PC-3 (cell line): ENCODE data around the gene MAPKAPK3.

Experiments used
- EZH2 ChIP-seq: fragments of 300-600 bp; sonication (generic); IDR thresholded peaks from one replicate; pipeline ENCODE4 v1.6.1; 2017; ENCODE audit warnings: antibody characterized with exemption, mild to moderate bottlenecking, low read length; ENCODE audit not compliant: unreplicated experiment
- TF ChIP-seq, protein P1 (sequence below): fragments of 300-600 bp; sonication (generic); conservative IDR thresholded peaks from 2 replicates; pipeline ENCODE4 v1.5.1; 2017; ENCODE audit warnings: antibody characterized with exemption, low read depth, mild to moderate bottlenecking, low read length

DNA sequence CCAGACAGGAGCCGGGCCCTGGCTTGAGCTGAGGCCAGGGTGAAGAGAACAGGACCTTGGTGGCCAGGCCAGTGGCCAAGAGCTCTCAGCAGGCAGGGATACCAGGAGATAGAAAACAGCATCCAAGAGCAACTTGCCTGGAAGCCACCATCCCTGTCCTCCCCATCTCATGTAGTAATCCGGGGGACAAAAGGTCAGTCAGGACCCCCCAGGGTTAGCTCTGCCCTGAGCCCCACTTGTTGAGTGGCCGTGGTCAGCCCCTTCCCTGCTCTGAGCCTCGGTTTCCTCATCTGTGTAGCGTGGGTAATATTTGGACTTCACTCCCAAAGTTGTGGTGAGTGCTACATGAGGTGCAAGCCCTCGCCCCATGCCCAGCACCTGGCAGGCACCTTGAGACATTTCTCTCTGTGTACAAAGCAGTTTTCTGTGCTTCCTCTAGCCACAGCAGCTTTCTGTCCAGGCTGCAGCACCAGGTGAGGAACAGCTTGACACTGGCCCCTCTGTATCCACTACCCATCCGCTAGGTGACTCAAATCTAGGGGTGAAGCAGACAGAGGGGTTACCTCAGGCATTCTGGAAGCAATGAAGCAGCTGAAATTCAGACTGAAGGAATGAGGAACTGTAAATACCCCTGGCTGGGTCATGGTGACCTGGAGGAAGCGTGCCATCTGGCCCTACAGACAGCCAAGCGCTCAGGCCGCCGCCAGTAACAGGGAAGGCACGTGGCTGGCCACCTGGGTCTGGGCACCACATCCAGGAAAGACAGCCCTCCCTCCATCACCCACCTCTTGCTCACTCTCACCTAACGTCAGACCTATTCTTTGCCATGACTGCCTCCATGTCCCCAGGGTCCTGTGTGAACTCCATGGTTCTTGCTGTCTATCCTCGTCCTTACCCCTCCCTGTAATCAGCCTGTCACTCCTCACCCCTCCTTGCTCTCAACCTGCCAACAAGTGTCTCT, 12.0 kb upstream of the MAPKAPK3 start:
- TF ChIP-seq EZH2: no peak
- TF ChIP-seq, protein P1, sequence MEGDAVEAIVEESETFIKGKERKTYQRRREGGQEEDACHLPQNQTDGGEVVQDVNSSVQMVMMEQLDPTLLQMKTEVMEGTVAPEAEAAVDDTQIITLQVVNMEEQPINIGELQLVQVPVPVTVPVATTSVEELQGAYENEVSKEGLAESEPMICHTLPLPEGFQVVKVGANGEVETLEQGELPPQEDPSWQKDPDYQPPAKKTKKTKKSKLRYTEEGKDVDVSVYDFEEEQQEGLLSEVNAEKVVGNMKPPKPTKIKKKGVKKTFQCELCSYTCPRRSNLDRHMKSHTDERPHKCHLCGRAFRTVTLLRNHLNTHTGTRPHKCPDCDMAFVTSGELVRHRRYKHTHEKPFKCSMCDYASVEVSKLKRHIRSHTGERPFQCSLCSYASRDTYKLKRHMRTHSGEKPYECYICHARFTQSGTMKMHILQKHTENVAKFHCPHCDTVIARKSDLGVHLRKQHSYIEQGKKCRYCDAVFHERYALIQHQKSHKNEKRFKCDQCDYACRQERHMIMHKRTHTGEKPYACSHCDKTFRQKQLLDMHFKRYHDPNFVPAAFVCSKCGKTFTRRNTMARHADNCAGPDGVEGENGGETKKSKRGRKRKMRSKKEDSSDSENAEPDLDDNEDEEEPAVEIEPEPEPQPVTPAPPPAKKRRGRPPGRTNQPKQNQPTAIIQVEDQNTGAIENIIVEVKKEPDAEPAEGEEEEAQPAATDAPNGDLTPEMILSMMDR: no peak
